ENCODE measurements around the gene ARVCF.
A peak's percentile ranks its signal among the peaks of the same experiment; 100 is the strongest.

Gene ARVCF

GRCh38 chr22:19962909-19963806 lies 53.5 kb downstream of the ARVCF start:
- H3K4me1 ChIP-seq (ENCODE audit: control insufficient read depth, insufficient read depth, low read length): peaks cover 5% of the 10 kb centered on the region
- peaks cover 20% of the 10 kb centered on the region for H3K36me3 ChIP-seq (ENCODE audit: control insufficient read depth, insufficient read depth, low read length)
- H3K4me3 ChIP-seq (ENCODE audit: low read length): peak overlapping the region; percentile 23
- no peak overlapping the region for H3K27ac ChIP-seq (ENCODE audit: low read depth, low read length)
- no peaks in the 10 kb centered on the region for H3K27me3 ChIP-seq (ENCODE audit: control insufficient read depth, insufficient read depth, low read length)
- no peak overlapping the region for H3K9ac ChIP-seq (ENCODE audit: low read length)

- Histone ChIP-seq H3K27ac (ENCODE audit: low read depth, low read length) (no peak overlapping the region), H3K36me3 (ENCODE audit: control insufficient read depth, insufficient read depth, low read length) (peaks cover 16% of the 10 kb centered on the region), H3K27me3 (ENCODE audit: control insufficient read depth, insufficient read depth, low read length) (no peaks in the 10 kb centered on the region), H3K4me1 (ENCODE audit: control insufficient read depth, insufficient read depth, low read length) (peaks cover 5% of the 10 kb centered on the region), H3K9ac (ENCODE audit: low read length) (no peak overlapping the region), H3K4me3 (ENCODE audit: low read length) (peak overlapping the region; percentile 23)
These were observed 54.2 kb downstream of the ARVCF start for GRCh38 chr22:19962246-19962908.

- H3K27ac ChIP-seq (ENCODE audit: low read depth, low read length): no peak overlapping the region
- H3K4me3 ChIP-seq (ENCODE audit: low read length): no peak overlapping the region
- peaks cover 14% of the 10 kb centered on the region for H3K36me3 ChIP-seq (ENCODE audit: control insufficient read depth, insufficient read depth, low read length)
- H3K27me3 ChIP-seq (ENCODE audit: control insufficient read depth, insufficient read depth, low read length): no peaks in the 10 kb centered on the region
- no peak overlapping the region for H3K9ac ChIP-seq (ENCODE audit: low read length)
- H3K4me1 ChIP-seq (ENCODE audit: control insufficient read depth, insufficient read depth, low read length): peaks cover 5% of the 10 kb centered on the region
These were observed 54.8 kb downstream of the ARVCF start for GRCh38 chr22:19961868-19962245.

GRCh38 chr22:19961201-19961580 lies 55.4 kb downstream of the ARVCF start:
- Histone ChIP-seq H3K4me3 (ENCODE audit: low read length) (no peak overlapping the region), H3K27ac (ENCODE audit: low read depth, low read length) (no peak overlapping the region), H3K9ac (ENCODE audit: low read length) (no peak overlapping the region), H3K4me1 (ENCODE audit: control insufficient read depth, insufficient read depth, low read length) (peaks cover 5% of the 10 kb centered on the region), H3K27me3 (ENCODE audit: control insufficient read depth, insufficient read depth, low read length) (no peaks in the 10 kb centered on the region), H3K36me3 (ENCODE audit: control insufficient read depth, insufficient read depth, low read length) (peaks cover 12% of the 10 kb centered on the region)

- Histone ChIP-seq H3K4me3 (ENCODE audit: low read length) (no peak overlapping the region), H3K4me1 (ENCODE audit: control insufficient read depth, insufficient read depth, low read length) (peaks cover 5% of the 10 kb centered on the region), H3K27me3 (ENCODE audit: control insufficient read depth, insufficient read depth, low read length) (no peaks in the 10 kb centered on the region), H3K9ac (ENCODE audit: low read length) (no peak overlapping the region), H3K27ac (ENCODE audit: low read depth, low read length) (no peak overlapping the region), H3K36me3 (ENCODE audit: control insufficient read depth, insufficient read depth, low read length) (peaks cover 12% of the 10 kb centered on the region)
These were observed 56.0 kb downstream of the ARVCF start for GRCh38 chr22:19960491-19961200.

- Histone ChIP-seq H3K36me3 (ENCODE audit: control insufficient read depth, insufficient read depth, low read length) (peaks cover 10% of the 10 kb centered on the region), H3K4me3 (ENCODE audit: low read length) (peak overlapping the region; percentile 40), H3K27ac (ENCODE audit: low read depth, low read length) (peak overlapping the region; percentile 38), H3K9ac (ENCODE audit: low read length) (no peak overlapping the region), H3K4me1 (ENCODE audit: control insufficient read depth, insufficient read depth, low read length) (peaks cover 5% of the 10 kb centered on the region), H3K27me3 (ENCODE audit: control insufficient read depth, insufficient read depth, low read length) (no peaks in the 10 kb centered on the region)
These were observed 56.8 kb downstream of the ARVCF start for GRCh38 chr22:19959587-19960490.

- peak overlapping the region; percentile 29 for H3K4me3 ChIP-seq (ENCODE audit: low read length)
- H3K4me1 ChIP-seq (ENCODE audit: control insufficient read depth, insufficient read depth, low read length): peaks cover 5% of the 10 kb centered on the region
- H3K36me3 ChIP-seq (ENCODE audit: control insufficient read depth, insufficient read depth, low read length): peaks cover 4% of the 10 kb centered on the region
- no peaks in the 10 kb centered on the region for H3K27me3 ChIP-seq (ENCODE audit: control insufficient read depth, insufficient read depth, low read length)
- H3K9ac ChIP-seq (ENCODE audit: low read length): no peak overlapping the region
- H3K27ac ChIP-seq (ENCODE audit: low read depth, low read length): peak overlapping the region; percentile 38
These were observed 57.5 kb downstream of the ARVCF start for GRCh38 chr22:19959043-19959586.

- Histone ChIP-seq H3K36me3 (ENCODE audit: control insufficient read depth, insufficient read depth, low read length) (no peaks in the 10 kb centered on the region), H3K27me3 (ENCODE audit: control insufficient read depth, insufficient read depth, low read length) (no peaks in the 10 kb centered on the region), H3K4me3 (ENCODE audit: low read length) (peak overlapping the region; percentile 29), H3K4me1 (ENCODE audit: control insufficient read depth, insufficient read depth, low read length) (peaks cover 8% of the 10 kb centered on the region), H3K9ac (ENCODE audit: low read length) (no peak overlapping the region), H3K27ac (ENCODE audit: low read depth, low read length) (peak overlapping the region; percentile 38)
These were observed 58.3 kb downstream of the ARVCF start for GRCh38 chr22:19958083-19959042.

GRCh38 chr22:19957445-19957844 lies 59.2 kb downstream of the ARVCF start:
- H3K9ac ChIP-seq (ENCODE audit: low read length): no peak overlapping the region
- peaks cover 13% of the 10 kb centered on the region for H3K4me1 ChIP-seq (ENCODE audit: control insufficient read depth, insufficient read depth, low read length)
- H3K36me3 ChIP-seq (ENCODE audit: control insufficient read depth, insufficient read depth, low read length): no peaks in the 10 kb centered on the region
- no peak overlapping the region for H3K27ac ChIP-seq (ENCODE audit: low read depth, low read length)
- H3K27me3 ChIP-seq (ENCODE audit: control insufficient read depth, insufficient read depth, low read length): no peaks in the 10 kb centered on the region
- no peak overlapping the region for H3K4me3 ChIP-seq (ENCODE audit: low read length)

GRCh38 chr22:19955241-19956128 lies 61.1 kb downstream of the ARVCF start:
- H3K36me3 ChIP-seq (ENCODE audit: control insufficient read depth, insufficient read depth, low read length): peaks cover 5% of the 10 kb centered on the region
- no peaks in the 10 kb centered on the region for H3K27me3 ChIP-seq (ENCODE audit: control insufficient read depth, insufficient read depth, low read length)
- no peak overlapping the region for H3K4me3 ChIP-seq (ENCODE audit: low read length)
- H3K27ac ChIP-seq (ENCODE audit: low read depth, low read length): no peak overlapping the region
- H3K4me1 ChIP-seq (ENCODE audit: control insufficient read depth, insufficient read depth, low read length): peaks cover 13% of the 10 kb centered on the region
- no peak overlapping the region for H3K9ac ChIP-seq (ENCODE audit: low read length)

All from rectal smooth muscle tissue (tissue), 1 donor.